HG03354 (cell line): ENCODE results near the gene AK4.
"Not testable (repeated sequence)": the region's sequence is repeated elsewhere in the genome, so short reads cannot be mapped to it uniquely, and the experiment has no call there.

Experiments
- ATAC-seq: cut with Tn5 transposase; IDR thresholded peaks from one replicate; pipeline ENCODE4 v1.9.1; 2021; ENCODE audit warnings: mild to moderate bottlenecking; ENCODE audit not compliant: unreplicated experiment, poor library complexity, severe bottlenecking

AK4 gene

DNA sequence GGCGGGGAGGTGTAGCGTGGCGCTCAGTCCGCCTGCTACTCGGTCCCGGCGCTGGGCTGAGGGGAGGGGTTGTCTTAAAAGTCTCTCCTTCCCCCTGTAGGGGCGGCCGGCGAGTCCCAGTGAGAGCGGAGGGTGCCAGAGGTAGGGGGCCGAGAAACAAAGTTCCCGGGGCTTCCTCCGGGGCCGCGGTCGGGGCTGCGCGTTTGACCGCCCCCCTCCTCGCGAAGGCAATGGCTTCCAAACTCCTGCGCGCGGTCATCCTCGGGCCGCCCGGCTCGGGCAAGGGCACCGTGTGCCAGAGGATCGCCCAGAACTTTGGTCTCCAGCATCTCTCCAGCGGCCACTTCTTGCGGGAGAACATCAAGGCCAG is at the start of gene AK4:
TSS of gene AK4 (plus strand) at position 26 of the 370 bp plus-strand sequence. CDS start at position 231, 205 bp downstream.
- peak; percentile 31 for ATAC-seq

DNA sequence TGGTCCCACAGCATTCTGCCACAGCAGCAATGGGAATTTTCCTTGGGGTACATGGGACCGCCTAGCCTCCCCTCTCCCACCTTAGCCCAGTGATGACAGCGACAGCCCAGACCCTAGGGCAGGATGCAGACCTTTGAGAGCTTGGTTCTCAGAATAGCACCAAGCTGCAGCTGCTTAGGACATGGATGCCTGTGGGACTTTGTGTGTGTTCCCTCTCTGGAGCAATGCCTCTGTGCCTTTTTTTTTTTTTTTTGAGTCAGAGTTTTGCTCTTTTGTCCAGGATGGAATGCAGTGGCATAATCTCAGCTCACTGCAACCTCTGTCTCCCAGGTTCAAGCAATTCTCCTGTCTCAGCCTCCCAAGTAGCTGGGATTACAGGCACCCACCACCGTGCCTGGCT is 44.2 kb upstream of the AK4 start:
- ATAC-seq, result no peak

DNA sequence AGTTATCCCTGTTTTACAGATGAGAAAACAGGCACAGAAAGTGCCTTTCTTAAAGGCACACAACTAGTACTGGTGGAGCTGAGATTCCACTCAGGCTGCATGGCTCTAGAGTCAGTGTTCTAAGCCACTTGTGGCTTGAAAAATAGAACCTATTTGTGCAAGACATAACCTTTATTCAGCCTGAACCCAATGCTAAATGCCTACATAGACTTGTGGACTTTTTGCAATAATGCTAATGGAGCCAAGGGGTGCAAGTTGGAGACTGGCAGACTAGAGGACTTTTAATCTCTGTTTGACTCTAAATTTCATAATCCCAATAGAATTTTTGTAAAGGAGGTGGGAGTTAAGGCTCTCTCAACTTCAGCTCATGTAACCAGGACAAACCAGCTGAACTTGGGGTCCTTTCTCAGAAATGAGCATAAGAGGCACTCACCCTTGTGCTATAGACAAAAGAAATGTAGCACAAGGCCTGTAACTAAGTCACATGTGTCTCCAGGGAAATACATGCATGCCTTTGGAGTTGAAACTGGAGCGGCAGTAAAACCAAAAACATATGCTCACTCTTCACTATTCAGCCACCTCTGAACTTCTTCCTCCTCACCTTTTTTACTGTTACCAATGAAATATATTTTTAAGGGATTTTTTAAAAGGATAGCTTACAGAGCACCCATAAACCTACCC is 43.0 kb upstream of the AK4 start:
- ATAC-seq, result no peak

DNA sequence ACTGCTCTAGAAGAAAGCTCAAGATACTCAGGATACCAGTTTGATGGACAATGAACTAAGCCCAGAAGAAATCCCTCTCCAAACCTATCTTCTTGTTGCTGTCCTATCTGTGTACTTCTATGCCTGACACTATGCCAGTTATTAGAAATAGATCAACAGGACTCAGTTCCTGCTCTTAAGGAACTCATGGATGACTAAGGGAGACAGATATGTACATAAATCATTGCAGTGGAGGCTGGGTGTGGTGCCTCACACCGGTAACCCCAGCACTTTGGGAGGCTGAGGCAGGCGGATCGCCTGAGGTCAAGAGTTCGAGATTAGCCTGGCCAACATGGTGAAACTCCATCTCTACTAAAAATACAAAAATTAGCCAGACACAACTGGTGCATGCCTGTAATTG is 42.4 kb upstream of the AK4 start:
- ATAC-seq, result no peak

DNA sequence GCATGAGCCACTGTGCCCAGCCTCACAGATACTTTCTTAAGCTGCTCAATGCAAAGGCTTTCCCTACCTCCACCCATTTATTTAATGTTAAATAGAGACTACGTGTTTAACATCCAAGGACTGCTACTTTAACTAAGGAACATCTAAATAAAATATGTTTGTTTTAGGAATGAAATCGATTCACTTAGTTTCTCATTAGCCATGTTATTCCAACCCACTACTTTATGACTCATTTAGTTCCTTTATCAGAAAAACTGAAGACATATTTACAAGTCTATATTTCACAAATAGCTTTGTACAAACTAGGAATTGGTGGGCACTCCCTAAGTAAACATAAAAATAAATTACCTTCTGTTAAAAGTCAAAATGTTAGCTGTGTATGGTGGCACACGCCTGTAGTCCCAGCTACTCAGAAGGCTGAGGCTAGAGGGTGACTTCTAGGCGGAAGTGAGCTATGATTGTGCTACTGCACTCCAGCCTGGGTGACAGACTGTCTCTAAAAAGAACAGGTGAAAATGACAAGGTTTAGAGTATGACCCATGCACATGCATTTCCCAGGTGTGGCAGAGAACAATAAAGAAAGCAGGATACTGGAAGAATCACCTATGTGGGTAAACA is 39.9 kb upstream of the AK4 start:
- ATAC-seq, result no peak

DNA sequence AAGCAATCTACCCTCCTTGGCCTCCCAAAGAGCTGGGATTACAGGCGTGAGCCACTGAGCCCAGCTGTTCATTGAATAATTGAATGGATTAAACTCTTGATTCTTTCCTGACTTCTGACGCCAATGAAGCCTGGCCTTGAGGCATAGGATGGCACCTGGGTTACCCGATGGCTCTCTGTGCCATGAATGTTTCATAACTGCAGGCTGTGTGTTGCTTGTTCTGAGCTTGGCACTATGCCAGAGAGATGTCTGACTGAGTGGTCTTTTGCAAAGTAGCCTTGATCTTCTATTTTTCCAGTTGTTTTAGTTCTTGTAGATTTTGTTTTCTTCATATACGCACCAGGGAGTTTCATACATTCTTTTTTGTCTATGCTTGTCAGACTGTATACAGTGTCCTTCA is 38.5 kb upstream of the AK4 start:
- no peak for ATAC-seq

DNA sequence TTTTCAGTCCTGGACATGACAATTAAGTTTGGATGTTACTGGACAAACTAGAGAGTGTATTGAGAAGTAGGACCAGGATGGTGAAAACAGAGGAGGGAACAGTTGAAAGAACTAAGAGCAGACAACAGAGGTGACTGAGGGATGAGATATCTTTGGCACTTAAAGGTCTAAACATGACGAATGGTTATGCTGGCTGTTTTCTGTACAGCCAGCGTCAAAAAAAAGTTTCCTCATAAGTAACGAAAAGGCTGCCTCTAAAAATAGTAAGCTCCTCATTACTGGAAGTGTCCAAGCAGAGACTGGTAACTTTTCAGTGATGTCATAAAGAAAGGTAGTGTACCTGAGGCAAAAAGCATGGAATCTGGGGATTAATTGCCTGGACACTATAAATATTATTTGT is 35.2 kb upstream of the AK4 start:
- ATAC-seq, result no peak

DNA sequence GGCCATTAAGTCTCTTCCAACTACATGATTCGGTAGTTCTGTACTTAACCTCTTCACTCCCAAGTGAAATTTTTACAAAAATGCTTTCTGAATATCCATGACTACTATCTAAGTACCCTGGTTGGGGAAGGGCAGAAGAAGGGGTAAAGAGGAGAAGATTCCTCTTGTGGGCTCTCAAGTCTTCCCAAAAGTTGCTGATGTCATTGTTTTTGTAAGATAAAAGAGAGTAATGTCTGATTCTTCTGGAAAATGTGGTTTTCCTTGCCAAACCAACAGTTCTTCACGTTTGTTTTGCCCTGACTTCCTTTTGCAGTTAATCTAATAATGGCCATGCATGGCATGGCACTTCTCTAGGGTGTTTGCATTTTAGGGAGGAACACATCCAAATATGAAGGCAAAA is 34.7 kb upstream of the AK4 start:
- ATAC-seq, result no peak

DNA sequence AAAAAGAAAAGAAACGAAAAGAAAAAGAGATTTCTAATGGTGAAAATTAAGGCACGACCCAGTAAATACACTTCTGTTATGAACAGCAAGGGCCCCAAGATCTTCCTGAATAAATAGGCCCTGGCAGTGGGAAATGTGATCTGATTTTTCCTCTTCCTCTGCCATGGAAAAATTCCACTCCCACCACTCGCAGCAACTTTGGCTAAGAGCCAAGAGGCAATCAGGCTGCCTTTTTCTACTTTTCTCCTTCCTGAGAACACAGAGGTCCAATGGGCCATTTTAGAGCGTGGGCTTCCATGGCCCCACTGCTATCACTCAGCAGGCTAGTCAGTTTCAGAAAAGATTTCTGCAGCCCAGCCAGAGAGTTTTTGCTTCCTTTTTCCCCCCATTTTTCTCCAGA is 33.7 kb upstream of the AK4 start:
- no peak for ATAC-seq

DNA sequence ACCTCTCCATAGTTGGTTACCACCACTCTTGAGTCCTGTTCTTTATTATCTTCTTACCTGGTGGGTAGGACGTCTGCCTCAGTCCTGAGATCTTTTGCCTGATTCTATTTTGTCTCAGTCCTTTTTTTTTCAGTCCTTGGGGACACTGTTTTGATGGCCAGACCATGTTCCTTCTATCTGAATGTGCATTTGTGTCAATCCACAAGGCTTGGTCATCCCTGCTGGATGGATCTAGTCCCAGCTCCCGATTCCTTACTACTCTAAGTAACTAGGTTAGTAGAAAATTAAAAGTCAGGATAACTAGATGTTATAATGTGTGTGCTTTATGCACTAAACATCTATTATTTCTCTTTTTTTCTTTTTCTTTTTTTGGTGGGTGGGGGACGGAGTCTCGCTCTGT is 28.1 kb upstream of the AK4 start:
- no peak for ATAC-seq

DNA sequence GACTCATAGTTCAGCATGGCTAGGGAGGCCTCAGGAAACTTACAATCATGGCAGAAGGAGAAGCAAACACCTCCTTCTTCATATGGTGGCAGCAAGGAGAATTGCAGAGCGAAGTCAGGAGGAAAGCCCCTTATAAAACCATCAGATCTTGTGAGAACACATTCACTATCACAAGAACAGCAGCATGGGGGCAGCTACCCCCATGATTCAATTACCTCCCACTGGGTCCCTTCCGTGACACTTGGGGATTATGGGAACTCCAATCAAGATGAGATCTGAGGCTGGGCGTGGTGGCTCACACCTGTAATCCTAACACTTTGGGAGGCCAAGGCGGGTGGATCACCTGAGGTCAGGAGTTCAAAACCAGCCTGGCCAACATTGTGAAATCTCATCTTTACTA is 18.9 kb upstream of the AK4 start:
- not testable (repeated sequence) for ATAC-seq

DNA sequence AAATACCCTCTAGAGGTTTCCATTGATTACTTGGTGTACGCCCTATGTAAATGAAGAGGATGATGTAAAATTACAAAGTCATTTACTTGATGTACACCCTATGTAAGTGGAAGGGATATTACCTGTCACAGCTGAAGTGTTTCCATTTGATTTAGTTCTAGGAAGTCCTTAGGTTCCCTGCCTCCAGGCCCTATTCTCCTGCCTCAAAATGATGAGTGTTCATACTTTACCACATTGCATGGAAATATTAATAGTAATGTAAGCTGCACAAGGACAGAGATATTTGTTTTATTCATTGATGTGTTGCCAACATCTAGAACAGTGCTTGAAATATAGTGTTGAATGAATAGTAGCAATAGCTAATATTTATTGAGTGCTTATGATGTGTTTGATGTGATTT is 9.5 kb upstream of the AK4 start:
- ATAC-seq, result no peak

DNA sequence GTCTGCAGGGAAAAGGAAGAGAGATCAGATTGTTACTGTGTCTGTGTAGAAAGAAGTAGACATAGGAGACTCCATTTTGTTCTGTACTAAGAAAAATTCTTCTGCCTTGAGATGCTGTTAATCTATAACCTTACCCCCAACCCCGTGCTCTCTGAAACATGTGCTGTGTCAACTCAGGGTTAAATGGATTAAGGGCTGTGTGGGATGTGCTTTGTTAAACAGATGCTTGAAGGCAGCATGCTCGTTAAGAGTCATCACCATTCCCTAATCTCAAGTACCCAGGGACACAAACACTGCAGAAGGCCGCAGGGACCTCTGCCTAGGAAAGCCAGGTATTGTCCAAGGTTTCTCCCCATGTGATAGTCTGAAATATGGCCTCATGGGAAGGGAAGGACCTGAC is 8.2 kb upstream of the AK4 start:
- ATAC-seq, result not testable (repeated sequence)

DNA sequence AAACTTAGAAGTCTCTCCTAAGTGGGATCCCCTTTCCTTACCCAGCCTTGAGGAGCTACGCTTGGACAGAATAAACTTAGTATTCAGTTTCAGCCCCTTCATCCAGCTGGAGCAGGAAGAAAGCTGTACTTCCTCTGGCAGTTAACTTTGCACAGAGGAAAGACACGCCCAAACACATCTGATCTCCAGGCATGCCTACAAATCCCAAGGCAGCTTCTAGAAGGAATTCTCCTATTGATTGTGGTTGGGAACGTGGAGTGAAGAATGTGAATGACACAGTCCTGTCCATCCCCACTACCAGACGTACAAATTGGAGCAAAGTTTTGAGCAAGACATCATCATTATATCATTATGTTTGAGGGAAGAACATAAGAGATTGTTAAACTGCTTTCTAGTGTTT is 6.6 kb upstream of the AK4 start:
- no peak for ATAC-seq

DNA sequence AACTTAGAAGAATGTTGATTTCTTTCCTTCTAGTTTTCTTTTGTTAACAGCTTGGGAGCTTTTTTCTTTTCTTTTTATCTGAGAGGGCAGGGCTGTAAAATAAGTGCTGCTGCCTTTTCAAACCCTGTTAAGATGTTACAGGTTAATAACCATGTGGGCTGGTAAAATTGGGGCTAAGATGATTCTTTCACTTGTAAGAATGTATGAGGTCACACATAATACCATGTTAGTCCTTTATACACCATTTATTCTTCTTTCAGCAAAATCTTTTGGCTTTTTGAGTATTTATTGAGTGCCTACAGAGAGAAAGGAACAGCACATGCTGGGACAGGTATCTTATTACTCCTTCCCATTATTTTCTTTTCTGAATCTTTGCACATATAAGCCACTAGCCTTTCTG is 6.1 kb upstream of the AK4 start:
- ATAC-seq, result no peak

DNA sequence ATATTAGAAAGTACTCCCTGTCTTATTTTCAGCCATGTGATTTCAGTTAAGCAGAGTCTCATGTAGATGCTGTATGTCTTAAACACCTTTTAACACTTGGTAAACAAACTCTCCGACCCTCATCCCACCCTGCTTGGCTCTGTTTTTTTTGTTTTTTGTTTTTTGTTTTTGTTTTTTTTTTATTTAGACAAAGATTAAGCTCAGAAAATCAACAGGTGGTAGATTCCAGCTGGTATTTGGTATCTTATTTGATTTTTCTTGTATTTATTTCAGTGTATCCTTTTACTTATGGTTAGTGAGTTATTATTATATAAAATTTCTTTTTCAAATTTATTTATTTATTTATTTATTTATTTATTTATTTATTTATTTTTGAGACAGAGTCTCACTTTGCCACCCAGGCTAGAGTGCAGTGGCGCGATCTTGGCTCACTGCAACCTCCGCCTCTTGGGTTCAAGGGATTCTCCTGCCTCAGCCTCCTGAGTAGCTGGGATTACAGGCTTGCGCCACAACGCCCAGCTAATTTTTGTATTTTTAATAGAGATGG is 4.8 kb upstream of the AK4 start:
- ATAC-seq, result not testable (repeated sequence)

DNA sequence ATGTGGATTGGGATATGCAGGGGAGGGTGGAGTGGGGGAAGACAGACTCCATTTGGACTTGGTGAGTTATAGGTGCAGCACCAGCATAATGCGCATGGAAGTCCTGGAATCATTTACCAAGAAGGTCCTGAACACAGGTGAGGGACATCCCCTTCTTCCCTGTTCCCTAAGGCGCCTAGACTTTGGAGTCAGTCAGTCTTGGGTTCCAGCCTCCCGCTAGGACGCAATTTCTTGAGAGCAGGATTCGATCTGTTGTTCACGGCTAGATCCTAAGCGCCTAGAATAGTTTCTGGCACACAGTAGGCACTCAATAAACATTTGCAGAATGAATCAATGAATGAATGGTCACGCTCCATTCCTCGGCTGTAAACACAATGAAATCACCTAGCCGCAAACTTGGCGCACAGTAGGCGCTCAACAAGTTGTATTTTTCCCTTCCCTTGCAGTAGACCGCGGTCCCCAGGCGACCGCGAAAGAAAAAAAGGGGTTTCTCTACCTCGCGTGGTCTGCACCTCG is 1.0 kb upstream of the AK4 start:
- ATAC-seq, result no peak

DNA sequence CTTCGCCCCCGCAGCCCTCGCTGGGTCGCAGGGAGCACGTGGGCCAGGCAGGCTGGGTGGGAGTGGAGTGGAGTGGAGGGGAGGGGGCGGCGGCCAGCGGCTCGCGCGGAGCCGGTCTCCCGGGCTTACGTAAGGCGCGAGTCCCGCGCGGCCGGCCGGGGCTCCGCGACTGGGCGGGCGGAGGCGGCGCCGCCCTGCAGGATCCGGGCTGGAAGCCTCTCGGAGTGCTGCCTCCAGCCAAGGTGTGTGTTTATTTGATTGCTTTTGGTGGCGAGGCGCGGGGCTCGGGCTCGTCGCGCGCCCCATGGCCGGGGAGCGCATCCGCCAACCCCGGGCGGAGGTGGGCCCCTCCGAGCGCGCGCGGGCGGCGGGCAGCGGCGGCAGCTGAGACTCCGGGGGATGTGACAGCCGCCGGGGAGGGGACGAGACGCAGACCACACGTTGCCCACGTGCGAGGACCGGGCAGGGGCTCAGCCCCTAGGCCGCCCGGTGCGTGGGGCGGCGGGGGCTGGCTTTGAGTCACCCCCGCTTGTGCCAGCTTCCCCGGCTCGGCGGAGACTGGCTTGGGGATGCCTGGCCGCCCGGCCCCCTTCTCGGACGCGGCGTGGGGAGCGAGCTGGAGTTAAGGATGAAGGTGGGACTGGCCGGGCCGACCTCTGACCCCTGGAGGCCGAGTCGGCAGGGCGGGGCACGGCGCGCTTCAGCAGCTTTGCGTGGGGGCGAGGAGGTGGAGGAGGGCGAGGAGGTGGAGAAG is 402 bp upstream of the AK4 start:
- ATAC-seq, result peak; percentile 61

DNA sequence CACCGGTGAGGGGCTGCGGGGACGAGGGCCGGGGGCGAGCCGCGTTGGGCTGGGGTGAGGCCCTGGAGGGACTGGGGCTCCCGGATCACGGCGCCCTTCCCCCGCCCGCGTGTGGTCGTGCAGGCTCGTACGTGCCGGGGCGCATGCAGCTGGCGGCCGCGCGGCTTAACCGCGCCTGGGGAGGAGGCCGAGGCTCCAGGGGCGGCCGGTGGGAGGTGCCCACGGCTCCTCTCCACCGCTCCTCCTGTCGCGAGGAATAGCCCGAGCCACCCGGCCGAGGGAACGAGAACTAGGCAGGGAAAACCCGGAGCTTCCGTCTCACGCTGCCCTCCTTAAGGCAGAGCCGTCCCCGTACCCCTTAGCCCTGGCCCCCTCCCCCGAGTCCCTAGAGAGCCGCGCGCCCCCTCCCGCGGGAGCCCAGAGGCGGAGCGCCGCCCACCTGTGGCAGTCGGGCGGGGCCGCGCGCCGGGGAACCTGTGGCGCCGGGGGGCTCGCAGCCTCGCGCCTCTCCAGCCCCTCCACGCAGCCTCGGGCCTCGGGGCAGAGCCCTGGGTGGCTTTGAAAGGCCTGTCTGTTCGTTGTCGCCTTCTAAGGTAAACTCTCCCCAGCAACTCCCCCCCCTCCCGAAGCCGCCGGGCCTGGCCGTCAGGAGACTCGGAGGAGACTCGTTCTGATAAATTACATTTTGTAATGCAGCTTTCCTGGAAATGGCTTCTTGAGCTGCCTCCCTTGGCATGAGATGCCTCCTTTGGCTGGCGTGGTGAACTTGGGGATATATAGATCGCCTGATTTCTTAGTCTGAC is 746 bp downstream of the AK4 start:
- peak; percentile 51 for ATAC-seq
